Stimulated activated CD8-positive, alpha-beta memory T cell treated with anti-CD3 and anti-CD28 coated beads, Interleukin-7, amount 100 ng/mL, for 48 hours (primary cell): ENCODE results near the gene ACRBP.
A peak's percentile ranks its signal among the peaks of the same experiment; 100 is the strongest.

Experiments used
- DNase-seq, 2 donors: peaks; one replicate each; pipeline ENCODE4 v3.0.0-alpha.2; 2020; ENCODE audit warnings: low read depth in 1 of 2; ENCODE audit errors: extremely low read depth in 1 of 2

ACRBP gene

DNA sequence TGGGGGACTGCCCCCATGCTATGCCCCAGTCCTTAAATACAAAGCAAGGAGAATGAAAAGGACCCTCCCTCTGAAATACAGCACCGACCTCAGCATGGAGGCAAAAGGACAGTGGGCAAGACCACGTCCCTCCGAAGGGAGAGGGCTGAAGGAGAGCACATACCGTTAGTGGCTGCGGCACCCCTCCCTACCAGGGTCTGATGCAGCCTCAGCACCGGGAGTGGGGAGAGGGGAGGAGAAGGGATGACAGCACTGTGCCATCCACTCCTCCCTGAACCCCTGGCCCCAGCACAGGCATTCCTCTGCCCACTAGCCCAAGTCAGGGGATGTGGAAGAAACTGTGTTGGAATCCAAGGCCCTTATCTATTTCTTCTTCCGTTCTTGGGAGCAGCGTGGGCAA is 3.6 kb upstream of the ACRBP start:
- DNase-seq: no peak

DNA sequence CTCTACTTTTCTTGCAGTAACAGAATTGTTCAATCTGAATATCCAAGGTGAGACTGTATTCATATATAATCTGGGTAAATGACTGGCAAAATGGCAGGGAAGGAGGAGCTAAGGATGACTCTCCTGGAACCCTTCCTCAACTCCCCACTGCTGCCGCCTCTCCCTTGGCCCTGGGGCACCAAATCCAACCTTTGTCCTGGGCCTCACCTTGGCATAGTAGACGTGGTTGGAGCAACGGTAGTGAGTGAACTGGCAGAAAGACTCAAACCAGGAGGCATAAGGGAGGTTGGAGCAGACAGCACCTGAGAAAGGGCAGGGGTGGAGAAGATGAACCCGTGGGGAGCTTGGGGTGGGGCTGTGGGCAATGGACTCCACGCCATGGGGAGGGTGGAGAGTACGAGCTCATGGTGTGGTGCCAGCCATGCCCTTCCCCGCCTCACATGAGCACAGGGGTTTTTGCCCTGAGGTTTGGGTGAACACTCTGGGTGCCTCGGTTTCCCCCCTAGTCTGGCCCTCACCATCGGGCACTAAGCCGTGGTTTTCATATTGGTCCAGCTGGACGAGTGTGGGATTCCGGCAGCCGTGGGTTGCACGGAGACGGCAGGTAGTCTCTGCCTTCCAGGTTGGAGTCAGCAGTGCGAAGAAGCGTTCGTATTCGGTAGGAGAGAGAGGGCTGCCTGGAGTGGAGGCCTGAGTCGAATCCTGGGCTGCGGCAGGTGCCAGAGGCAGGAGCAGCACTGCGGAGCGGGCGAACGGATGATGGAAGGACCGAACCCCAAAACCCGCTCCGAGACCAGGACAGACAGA is 753 bp downstream of the ACRBP start:
- no peak for DNase-seq

DNA sequence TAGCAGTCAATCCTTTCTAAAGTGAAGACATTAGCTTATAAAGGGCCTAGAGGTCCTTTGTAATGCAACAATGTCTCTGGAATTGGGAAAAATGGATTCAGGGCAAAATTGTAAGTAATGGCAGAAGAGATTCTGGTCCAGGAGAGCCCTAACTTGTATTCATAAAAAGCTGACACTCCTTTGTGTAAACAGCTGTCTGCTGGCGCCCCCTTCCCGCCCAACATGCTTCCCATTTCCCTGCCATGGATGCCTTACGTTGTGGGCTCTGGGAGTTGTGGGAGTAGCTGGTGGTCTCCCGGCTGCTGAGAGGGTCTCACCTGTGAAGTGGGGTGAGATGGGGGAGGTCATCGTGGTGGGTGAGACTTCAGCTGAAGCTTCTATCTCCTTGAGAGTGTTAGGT is 2.3 kb downstream of the ACRBP start:
- no peak for DNase-seq

DNA sequence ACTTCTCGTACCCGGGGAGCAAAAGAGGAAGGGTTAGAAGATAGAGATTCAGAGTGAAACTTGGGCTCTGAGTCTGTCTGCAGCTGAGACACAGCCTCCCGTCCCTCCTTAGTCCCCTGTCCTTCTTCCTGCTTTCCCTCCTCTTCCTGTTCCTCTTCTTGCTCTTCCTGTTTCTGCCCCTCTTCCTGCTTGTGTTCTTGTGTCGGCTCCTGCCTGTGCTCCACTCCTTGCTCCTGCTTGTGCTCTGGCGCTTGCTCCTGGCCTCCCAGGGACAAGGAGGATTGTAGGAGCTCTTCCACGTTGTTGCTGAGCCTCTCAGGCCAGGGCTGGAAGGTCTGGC is 3.0 kb downstream of the ACRBP start:
- no peak for DNase-seq

DNA sequence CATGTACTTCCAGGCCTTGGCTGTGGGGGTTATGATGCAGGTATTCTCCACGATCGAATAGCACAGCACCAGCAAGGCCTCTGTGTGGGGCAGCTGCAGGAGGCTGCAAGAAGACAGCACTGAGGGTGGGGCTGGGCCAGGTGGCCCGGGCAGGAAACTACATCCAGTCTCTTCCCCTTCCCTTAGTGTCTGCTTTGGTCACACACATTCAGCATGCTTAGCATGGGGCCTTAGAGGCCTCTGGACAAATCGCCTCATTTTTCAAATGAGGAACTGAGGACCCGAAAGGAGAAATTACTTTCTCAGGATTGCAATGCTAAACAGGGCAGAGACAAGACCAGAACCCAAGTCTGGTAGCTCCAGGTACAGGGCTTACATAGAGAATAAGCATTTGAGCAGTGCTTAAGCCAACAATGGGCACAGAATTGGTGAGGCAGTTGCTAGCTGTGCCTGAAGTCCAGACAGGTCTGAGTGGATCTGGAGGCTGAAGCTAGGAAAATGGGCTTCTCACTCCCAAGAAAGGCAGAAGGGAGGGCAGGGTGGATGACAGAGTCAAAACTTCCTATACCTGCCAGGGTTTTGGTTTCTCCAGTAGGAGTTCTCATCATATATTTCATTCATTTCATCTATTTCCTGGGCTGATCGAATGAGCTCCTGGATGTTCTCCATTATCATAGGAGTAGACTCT is 3.5 kb downstream of the ACRBP start:
- no peak for DNase-seq

DNA sequence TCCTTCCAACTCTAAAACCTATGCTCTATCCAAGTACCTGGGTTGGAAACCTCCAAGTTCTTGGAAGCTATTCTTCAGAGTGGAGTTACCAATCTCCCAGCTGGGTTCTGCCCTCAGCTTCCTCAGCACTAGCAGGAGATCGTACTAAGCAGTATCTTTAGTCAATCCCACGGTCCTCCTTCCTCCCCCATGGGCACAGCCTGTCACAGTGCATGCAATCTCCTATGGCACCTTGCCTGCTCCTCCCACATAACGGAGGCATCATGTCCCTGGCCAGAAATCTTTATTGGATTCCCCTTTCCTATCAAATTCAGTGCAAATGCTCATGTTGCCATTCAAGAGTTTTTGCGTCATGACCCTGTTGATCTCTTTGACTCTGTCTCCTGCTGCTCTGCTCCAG is 6.1 kb downstream of the ACRBP start:
- no peak for DNase-seq

DNA sequence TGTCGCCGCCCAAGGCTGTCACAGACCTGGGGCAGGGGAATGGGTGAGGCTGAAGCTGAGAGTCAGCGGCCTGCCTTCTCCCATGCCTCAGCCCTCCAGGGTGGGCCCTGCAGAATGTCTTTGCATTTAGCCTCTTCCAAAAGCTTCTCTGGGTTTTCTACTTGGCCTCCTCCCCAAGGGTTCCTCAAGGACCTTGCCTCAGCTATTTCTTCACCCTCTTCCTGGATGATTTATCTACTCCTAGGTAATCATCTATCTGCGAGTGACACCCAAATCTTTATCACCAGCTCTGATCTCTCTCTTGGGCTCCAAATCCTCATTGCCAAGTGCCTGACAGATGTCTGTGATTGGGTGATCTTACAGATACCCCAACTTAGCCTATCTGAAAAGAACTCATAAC is 6.7 kb downstream of the ACRBP start:
- DNase-seq: no peak

DNA sequence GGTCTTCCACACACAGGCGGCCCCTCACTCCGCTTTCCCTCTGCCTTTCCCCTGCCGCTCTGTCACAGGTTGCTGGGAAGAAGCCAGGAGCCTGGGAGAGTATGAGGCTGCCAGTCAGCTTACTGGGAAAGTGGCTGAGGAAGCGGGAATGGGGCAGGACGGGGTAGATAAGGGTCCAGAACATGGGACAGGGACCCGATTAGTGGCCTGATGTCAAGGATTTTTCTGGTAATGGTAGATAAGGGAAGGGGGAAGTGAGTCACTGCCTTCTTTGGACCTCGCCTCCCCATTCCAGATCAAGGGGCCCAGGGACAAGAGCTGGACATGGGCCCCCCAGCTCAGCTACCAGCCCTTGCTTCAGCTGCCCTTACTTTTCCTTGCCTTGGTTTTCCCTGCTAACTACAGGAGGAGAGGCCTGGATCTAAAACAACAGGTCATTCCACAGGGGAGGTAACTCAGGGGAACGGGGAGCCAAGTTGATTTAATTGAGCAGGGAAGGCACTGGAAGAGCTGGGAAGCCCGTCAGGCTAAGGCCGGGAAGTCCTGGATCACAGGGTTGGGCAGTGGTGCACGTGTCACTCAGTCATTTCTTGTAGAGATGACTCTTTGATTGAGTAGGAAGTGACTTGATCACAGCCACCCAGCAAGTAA is 8.0 kb downstream of the ACRBP start:
- no peak for DNase-seq

DNA sequence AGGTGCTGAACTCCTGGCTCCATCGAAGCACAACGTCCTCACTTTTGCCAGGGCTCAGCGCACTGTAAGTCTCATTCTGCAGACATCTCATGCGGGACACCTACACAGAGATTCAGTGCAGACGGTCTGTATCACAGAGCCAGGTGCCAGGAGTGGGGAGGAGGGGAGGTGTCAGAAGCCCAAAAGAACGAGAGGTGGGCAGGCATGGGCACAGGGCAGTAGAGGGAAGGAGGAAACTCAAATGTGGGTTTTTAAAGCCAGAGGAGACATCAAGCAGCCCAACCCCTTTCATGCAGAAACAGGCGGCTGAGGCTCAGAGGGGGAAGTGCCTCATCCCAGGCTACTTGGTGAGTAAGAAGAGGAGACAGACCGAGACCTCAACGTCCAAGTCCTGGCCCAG is 8.9 kb downstream of the ACRBP start:
- DNase-seq: no peak

DNA sequence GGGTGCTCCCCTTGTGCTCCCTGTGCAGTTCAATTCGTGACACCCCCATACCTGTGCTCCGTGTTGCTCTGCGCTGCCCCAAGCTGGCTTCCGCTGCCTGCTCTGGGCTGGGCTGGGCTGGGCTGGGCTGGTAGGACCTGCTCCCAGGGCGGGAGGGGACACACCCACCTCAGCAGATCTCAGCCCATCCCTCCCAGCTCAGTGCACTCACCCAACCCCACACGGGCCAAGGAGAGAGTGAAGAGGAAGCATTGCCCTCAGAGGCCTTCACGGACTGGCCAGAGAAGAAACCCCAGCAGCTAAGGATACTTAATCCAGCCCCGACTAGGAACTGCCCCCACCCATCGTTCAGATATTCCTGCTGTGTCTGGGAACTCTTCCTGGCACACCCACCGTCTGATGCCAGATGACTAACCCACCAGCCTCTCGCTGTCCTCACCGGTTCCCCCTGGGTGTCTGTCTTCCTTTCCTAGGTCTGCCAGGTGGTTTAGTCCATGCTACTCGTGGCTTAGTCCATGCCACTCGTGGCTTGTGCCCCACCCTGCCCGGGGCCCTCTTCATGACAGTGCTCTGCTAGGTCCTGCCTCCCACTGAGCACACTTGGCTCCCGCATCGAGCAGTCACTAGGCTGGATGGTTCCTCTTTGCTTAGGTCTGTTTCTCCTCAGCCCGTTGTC is 11.2 kb downstream of the ACRBP start, which contains the start of gene LPAR5:
TSS of gene LPAR5 (minus strand) at position 104 of the 676 bp plus-strand sequence. CDS start 14,711 bp downstream, outside the sequence.
- DNase-seq: no peak

DNA sequence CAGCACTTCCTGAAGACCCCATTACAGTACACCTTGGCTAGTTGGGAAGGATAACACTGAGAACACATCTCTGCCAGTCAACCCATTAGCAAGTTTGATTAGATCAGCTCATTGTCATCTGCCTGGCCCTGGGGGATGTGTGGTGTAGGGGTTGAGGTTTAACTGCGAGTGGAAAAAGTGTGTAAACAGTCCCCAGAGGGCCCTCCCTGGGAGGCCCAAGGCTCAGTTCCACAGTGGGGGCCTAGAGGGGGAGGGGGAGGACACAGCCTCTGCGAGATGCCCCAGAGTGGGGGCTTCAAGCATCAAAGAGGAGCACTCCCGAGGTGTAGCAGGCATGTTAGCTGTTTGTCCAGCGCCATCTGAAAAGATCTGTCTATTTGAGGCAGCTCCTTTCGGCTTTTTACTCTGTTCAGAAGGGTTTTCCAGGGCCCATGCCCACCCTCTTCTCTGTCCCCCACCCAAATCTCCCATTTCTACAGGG is 11.8 kb downstream of the ACRBP start:
- peak; percentile 54 to 72 for DNase-seq

DNA sequence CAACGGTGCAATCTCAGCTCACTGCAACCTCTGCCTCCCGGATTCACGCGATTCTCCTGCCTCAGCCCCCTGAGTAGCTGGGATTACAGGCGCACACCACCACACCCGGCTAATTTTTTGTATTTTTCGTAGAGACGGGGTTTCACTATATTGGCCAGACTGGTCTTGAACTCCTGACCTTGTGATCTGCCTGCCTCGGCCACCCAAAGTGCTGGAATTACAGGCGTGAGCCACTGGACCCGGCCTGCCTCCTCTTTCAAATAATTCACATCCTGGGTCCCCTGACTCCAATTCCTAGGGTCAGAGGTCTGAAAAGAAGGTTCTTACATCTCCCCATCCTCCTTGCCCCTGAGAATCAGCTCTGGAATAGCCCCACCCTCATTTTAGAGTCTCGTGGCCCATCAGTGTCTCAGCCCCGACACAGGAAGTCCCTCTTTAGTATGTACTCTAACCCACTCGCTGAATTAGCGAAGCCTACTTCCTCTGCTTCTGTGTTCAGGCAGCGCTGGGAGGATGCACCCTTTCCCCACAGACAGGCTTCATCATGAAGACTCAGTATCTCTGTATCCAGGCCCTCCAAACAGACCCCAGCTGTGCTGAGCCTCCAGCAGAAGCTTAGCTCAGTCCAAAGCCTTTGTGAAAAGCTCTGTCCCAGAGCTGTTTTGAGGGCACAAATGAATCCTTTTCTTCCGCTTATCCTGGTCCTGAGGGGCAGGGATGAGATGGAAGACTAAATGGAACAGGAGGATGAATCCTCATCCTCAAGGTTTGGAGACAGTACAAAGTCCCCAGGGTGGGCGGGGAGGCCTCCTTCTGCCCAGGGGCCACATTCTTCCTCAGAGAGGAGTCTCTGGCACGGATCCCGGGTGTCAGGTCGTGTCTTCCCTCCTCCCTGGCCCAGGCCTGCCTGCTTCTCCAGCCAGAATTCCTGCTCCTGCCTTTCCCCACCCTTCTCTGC is 14.9 kb downstream of the ACRBP start:
- DNase-seq: no peak

DNA sequence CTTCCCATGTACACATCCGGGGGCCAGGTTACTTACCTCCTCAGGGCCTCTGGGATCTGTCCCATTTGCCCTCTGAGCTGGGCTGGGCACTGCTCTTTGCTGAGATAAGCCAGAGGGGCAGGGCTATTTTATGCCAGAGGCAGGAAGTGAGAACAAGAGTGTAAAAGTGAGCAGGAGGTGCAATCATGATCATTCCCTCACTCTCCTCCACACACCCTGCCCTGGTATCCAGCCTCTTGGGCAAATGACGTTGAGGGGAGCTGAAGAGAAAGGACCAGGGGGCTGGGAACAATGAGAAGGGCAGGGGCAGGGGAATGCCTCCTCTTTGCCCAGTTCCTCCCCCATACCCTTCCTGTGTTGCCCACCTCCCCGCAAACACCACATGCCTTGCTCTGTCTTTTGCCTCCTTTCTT is 15.7 kb downstream of the ACRBP start:
- no peak for DNase-seq

DNA sequence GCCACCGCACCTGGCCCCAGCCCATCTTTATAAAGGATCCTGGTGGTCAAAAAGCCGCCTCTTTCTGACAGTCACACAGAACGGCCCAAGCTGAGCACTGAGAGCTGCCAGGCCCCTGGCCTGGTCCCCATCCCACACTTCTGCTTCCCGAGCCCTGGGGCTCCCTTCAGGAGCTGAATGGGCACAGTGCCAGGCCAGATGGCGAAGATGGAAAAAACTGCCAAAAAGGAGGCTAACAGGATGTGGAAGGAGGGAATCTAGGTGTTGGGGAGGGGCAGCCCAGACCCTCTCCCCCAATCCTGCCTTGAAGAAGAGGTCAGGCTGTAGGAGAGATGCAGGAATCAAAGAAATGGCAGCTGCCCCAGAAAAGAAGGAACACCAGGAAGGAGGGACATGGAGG is 16.5 kb downstream of the ACRBP start:
- DNase-seq: no peak

DNA sequence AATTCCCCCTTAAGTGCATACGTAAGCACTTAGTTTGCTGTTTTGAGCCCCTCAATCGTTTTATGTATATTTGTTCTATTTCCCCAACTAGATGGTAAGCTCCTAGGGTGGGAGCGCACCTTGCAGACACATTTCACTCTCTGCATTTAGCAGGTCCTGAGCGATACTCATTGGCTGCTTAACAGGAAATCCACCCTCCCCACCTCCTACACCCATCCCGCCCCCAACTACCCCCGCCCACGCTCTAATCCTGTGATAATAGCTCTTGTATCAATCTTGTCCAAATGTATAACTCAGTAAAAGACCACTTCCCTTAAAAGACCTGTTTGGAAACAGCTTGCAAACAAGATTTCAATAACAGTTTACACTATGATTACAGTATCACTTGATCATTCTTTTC is 19.6 kb downstream of the ACRBP start:
- no peak for DNase-seq

DNA sequence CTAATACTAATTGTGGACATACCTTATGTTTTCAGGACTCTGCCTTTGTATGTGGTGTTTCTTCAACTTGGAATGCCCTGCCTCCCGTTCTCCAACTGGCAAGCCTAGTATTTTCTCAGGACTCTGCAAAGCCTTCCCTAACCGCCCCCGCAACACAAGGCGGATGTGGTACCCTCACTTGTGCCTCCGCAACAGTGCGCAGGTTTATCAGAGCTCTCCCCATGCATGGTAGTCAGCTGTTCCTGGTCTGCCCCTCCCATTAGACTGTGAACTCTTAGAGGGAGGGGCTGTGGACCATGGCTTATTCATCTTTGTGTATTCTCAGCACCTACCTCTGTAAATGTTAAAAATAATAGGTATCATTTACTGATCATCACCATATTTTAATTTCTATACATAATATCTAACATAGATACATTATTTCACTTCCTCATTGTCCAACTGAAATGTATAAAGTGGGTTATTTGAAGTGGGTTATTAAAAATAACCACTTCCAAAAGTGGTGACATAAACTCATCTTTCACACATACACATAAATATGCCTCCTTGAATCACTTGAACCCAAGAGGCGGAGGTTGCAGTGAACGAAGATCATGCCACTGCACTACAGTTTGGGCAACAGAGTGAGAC is 20.5 kb downstream of the ACRBP start:
- no peak for DNase-seq

DNA sequence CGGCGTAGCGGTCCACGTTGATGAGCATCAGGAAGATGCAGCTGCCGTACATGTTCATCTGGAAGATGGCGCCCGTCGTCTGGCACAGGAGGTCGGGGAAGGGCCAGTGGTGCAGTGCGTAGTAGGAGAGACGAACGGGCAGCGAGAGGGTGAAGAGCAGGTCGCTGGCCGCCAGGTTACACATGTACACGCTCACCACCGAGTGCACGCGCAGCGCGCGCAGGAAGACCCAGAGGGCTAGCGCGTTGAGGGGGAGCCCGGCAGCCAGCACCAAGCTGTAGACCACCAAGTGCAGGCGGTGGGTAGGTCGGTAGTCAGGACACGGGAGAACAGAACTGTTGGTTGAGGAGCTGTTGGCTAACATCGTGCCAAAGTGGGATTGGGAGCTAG is 26.4 kb downstream of the ACRBP start:
- no peak for DNase-seq

DNA sequence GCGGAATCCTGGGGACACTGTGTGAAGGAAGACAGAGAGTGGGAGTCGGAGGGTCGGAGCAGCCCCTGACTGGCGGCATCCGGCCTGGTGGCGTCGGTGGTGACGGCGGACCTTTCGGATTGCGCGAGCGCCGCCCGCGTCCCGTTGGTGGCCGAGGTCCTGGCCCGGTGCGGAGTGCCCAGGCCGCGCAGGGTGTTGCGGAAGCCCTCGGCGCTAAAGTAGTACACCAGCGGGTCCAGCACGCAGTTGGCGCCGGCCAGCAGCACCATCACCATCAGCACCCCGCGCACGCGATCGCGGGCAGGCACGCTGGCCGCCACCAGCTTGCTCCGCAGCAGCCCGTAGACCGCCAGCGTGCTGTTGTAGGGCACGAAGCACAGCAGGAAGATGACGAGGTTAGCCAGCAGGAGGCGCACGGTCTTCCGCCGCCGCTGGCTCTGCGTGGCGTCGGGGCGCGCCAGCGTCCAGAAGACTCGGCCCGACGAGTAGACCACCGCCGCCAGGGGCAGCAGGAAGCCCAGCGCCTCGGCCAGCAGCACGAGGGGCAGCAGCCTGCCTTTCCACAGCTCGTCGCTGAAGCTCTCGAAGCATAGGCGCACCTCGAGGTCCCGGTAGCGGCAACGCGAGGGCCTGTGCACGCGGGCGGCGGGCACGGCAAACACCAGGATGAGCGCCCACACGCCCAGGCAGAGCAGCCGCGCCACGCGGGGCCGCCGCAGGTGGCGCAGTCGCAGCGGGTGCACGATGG is 26.9 kb downstream of the ACRBP start:
- no peak for DNase-seq
